ENCODE measurements around the gene TNP2. TPM values are rescaled to one million over a fixed set of nuclear protein-coding genes. Genes with fewer than 3 reads are reported as not detected.

TNP2 gene
- total and polyA plus RNA-seq, 12 donors: not detected

DNA sequence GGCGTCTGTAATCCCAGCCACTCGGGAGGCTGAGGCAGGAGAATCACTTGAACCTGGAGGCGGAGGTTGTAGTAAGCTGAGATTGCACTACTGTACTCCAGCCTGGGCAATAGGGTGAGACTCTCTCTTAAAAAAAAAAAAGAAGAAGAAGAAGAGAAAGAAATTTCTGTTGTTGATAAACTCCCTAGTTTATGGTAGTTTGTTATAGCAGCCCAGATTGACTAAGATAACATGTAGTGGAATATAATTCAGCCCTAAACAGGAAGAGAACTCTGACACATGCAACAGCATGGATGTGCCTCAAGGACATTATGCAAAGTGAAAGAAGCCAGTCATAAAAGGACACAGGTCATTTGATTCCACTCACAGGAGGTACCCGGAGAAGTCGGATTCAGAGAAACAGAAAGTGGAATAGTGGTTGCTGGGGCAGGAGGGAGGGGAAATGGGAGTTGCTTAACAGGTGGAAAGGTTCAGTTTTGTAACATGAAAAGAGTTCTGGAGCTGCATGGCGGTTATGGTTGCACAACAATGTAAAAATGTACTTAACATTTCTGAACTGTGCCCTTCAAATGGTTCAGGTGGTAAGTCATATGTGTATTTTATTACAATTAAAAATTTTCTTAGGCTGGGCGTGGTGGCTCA lies 38.0 kb upstream of the TNP2 start:
- Histone ChIP-seq H3K4me1 (peaks cover 0 to 44% (median 4%) of the 10 kb centered on the region in 9 donors), H3K4me3 (no peak overlapping the region), H3K9me3 (peaks cover 0 to 3% (median 0%) of the 10 kb centered on the region in 11 donors), H3K36me3 (no peaks in the 10 kb centered on the region), H3K27me3 (no peaks in the 10 kb centered on the region), H3K27ac (no peak overlapping the region)
- intact Hi-C loops (cut with DNase I): no loop called here
- WGBS, 2 donors: 84 to 87% methylated on average over 7 of the region's 7 CpGs
- no peak for TF ChIP-seq CTCF (IDR thresholded peaks at IDR 0.05)
- no peak for ATAC-seq
- DNase-seq: no peak

DNA sequence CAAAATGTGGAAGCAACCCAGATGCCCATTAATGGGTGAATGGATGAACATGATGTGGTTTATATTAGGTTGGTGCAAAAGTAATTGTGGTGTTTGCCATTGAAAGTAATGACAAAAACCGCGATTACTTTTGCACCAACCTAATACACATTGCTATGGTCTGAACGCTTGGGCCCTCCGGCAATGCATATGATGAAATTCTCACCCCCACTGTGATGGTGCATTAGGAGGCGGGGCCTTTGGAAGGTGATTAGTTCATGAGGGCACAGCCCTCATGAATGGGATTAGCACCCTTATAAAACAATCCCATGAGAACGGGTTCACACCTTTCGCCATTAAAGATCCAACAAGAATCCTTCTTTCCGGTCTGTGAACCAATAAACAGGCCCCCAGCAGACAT lies 37.3 kb upstream of the TNP2 start:
- H3K36me3 ChIP-seq: no peaks in the 10 kb centered on the region
- no peak overlapping the region for H3K4me3 ChIP-seq
- H3K4me1 ChIP-seq: peaks cover 0 to 38% (median 0%) of the 10 kb centered on the region in 9 donors
- WGBS, 2 donors: 87 to 93% methylated on average over 8 of the region's 8 CpGs
- H3K27me3 ChIP-seq: no peaks in the 10 kb centered on the region
- intact Hi-C loops (cut with DNase I): no loop called here
- ATAC-seq: no peak
- TF ChIP-seq CTCF (IDR thresholded peaks at IDR 0.05): no peak
- no peak overlapping the region for H3K27ac ChIP-seq
- no peak for DNase-seq
- peaks cover 0 to 3% (median 0%) of the 10 kb centered on the region in 11 donors for H3K9me3 ChIP-seq

- no peak for TF ChIP-seq CTCF (IDR thresholded peaks at IDR 0.05)
- 71 to 75% methylated on average over 18 of the region's 18 CpGs for WGBS, 2 donors
- H3K27me3 ChIP-seq: no peaks in the 10 kb centered on the region
- ATAC-seq (no peak), DNase-seq (no peak)
- no peak overlapping the region for H3K4me3 ChIP-seq
- H3K36me3 ChIP-seq: no peaks in the 10 kb centered on the region
- H3K9me3 ChIP-seq: peaks cover 0 to 3% (median 0%) of the 10 kb centered on the region in 11 donors
- H3K27ac ChIP-seq: no peak overlapping the region
- H3K4me1 ChIP-seq: peaks cover 0 to 15% (median 0%) of the 10 kb centered on the region in 9 donors
- intact Hi-C loops (cut with DNase I): no loop called here
Measured at GRCh38 chr16:11303405-11304138, 34.4 kb upstream of the TNP2 start.

- no peaks in the 10 kb centered on the region for H3K36me3 ChIP-seq
- peaks cover 0 to 12% (median 0%) of the 10 kb centered on the region in 9 donors for H3K4me1 ChIP-seq
- DNase-seq: no peak
- no peak for ATAC-seq
- 55 to 75% methylated on average over 4 of the region's 4 CpGs for WGBS, 2 donors
- no peak overlapping the region for H3K4me3 ChIP-seq
- no peak for TF ChIP-seq CTCF (IDR thresholded peaks at IDR 0.05)
- intact Hi-C loops (cut with DNase I): no loop called here
- H3K27me3 ChIP-seq: no peaks in the 10 kb centered on the region
- no peak overlapping the region for H3K27ac ChIP-seq
- peaks cover 0 to 3% (median 0%) of the 10 kb centered on the region in 11 donors for H3K9me3 ChIP-seq
Measured at GRCh38 chr16:11302977-11303376, 33.9 kb upstream of the TNP2 start.

Measured in heart right ventricle (tissue), 16 donors.